Neural progenitor cell (in vitro differentiated cells): ENCODE measurements around the gene RNF213. TPM values are rescaled to one million over a fixed set of nuclear protein-coding genes. Genes with fewer than 3 reads are reported as not detected.

Source experiments
- DNase-seq: peaks from one replicate; pipeline ENCODE4 v3.0.0-alpha.2; 2016; ENCODE audit warnings: low spot score
- H2AFZ ChIP-seq: fragments of 200-600 bp; sonication (generic); replicated peaks from 2 replicates; pipeline ENCODE4 v1.6.1; 2016; ENCODE audit warnings: antibody characterized with exemption
- H3F3A ChIP-seq: fragments of 200-600 bp; sonication (generic); 2 replicates; pipeline ENCODE4 v1.6.1; 2016; ENCODE audit warnings: antibody characterized with exemption, low read depth
- H3K27ac ChIP-seq: fragments of 200-600 bp; sonication (generic); 2 replicates; pipeline ENCODE4 v1.5.1; 2016; ENCODE audit warnings: mild to moderate bottlenecking
- H3K27me3 ChIP-seq: fragments of 200-600 bp; sonication (generic); 2 replicates; pipeline ENCODE4 v1.6.1; 2016; ENCODE audit warnings: mild to moderate bottlenecking, moderate library complexity
- H3K36me3 ChIP-seq: fragments of 200-600 bp; sonication (generic); 2 replicates; pipeline ENCODE4 v1.5.1; 2016
- H3K4me1 ChIP-seq: fragments of 200-600 bp; sonication (generic); 2 replicates; pipeline ENCODE4 v1.6.1; 2016; ENCODE audit warnings: mixed run types
- H3K4me2 ChIP-seq: fragments of 200-600 bp; sonication (generic); 2 replicates; pipeline ENCODE4 v1.6.1; 2016
- H3K4me3 ChIP-seq: fragments of 200-600 bp; sonication (generic); 2 replicates; pipeline ENCODE4 v1.5.1; 2016
- H3K79me2 ChIP-seq: fragments of 200-600 bp; sonication (generic); 2 replicates; pipeline ENCODE4 v1.6.1; 2016; ENCODE audit warnings: low read depth
- H3K9ac ChIP-seq: fragments of 200-600 bp; sonication (generic); 2 replicates; pipeline ENCODE4 v1.6.1; 2016
- H3K9me3 ChIP-seq: fragments of 200-600 bp; sonication (generic); 2 replicates; pipeline ENCODE4 v1.5.1; 2016; ENCODE audit warnings: low read depth
- H4K20me1 ChIP-seq: fragments of 200-600 bp; sonication (generic); 2 replicates; pipeline ENCODE4 v1.6.1; 2016; ENCODE audit warnings: low read depth
- H3K27ac Mint-ChIP-seq: 3 replicates; pipeline ENCODE4 v1.8.0; 2021; ENCODE audit warnings: mixed read lengths
- H3K27me3 Mint-ChIP-seq: 2 replicates; pipeline ENCODE4 v1.8.0; 2022; ENCODE audit warnings: low read depth, mild to moderate bottlenecking, inconsistent platforms, moderate library complexity, mixed read lengths; ENCODE audit not compliant: insufficient read depth
- H3K36me3 Mint-ChIP-seq: 3 replicates; pipeline ENCODE4 v1.8.0; 2021; ENCODE audit warnings: mixed read lengths
- H3K4me1 Mint-ChIP-seq: 3 replicates; pipeline ENCODE4 v1.8.0; 2021; ENCODE audit warnings: mixed read lengths
- H3K4me3 Mint-ChIP-seq: 3 replicates; pipeline ENCODE4 v1.8.0; 2021; ENCODE audit warnings: mild to moderate bottlenecking, moderate library complexity, mixed read lengths
- H3K9me3 Mint-ChIP-seq: 3 replicates; pipeline ENCODE4 v1.8.0; 2020; ENCODE audit warnings: mixed read lengths
- EZH2 ChIP-seq: fragments of 200-600 bp; sonication (generic); IDR thresholded peaks from 2 replicates; pipeline ENCODE4 v1.6.1; 2017; ENCODE audit warnings: antibody characterized with exemption, mild to moderate bottlenecking, moderate library complexity
- EZH2phosphoT487 ChIP-seq: fragments of 200-600 bp; sonication (generic); IDR thresholded peaks from 2 replicates; pipeline ENCODE4 v1.6.1; 2017; ENCODE audit warnings: antibody characterized with exemption
- total RNA-seq: library from RNA; depleted of rRNA; stranded (reverse); fragments of >200 nt; gene quantifications from 2 replicates; pipeline ENCODE4 v1.2.3, GENCODE V29; 2015; ENCODE audit warnings: low replicate concordance
- TF ChIP-seq, protein P1 (sequence below): fragments of 200-600 bp; sonication (generic); IDR thresholded peaks from 2 replicates; pipeline ENCODE4 v1.5.1; 2017; ENCODE audit warnings: antibody characterized with exemption, mild to moderate bottlenecking

Gene RNF213
- total RNA-seq, 1 donor from 2014 or later: 19.8 TPM

- Mint-ChIP-seq H3K27me3 (no peaks in the 10 kb centered on the region), H3K9me3 (peaks cover 2% of the 10 kb centered on the region), H3K4me1 (peaks cover 17% of the 10 kb centered on the region), H3K4me3 (no peak overlapping the region), H3K36me3 (peaks cover 5% of the 10 kb centered on the region), H3K27ac (no peak overlapping the region)
- Histone ChIP-seq H3K36me3 (no peaks in the 10 kb centered on the region), H3K4me3 (no peak overlapping the region), H3K27me3 (no peaks in the 10 kb centered on the region), H3K27ac (no peak overlapping the region), H3K79me2 (no peaks in the 10 kb centered on the region), H3K4me1 (peaks cover 16% of the 10 kb centered on the region), H3K9me3 (no peaks in the 10 kb centered on the region), H3K9ac (no peak overlapping the region), H3K4me2 (no peak overlapping the region), H2AFZ (no peak overlapping the region), H4K20me1 (peaks cover 27% of the 10 kb centered on the region), H3F3A (peaks cover 33% of the 10 kb centered on the region)
- TF ChIP-seq, protein P1, sequence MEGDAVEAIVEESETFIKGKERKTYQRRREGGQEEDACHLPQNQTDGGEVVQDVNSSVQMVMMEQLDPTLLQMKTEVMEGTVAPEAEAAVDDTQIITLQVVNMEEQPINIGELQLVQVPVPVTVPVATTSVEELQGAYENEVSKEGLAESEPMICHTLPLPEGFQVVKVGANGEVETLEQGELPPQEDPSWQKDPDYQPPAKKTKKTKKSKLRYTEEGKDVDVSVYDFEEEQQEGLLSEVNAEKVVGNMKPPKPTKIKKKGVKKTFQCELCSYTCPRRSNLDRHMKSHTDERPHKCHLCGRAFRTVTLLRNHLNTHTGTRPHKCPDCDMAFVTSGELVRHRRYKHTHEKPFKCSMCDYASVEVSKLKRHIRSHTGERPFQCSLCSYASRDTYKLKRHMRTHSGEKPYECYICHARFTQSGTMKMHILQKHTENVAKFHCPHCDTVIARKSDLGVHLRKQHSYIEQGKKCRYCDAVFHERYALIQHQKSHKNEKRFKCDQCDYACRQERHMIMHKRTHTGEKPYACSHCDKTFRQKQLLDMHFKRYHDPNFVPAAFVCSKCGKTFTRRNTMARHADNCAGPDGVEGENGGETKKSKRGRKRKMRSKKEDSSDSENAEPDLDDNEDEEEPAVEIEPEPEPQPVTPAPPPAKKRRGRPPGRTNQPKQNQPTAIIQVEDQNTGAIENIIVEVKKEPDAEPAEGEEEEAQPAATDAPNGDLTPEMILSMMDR: no peak
- TF ChIP-seq EZH2phosphoT487 (no peak), EZH2 (no peak)
- DNase-seq: no peak
These were observed 4.8 kb downstream of the RNF213 start for GRCh38 chr17:80265205-80266068.

DNA sequence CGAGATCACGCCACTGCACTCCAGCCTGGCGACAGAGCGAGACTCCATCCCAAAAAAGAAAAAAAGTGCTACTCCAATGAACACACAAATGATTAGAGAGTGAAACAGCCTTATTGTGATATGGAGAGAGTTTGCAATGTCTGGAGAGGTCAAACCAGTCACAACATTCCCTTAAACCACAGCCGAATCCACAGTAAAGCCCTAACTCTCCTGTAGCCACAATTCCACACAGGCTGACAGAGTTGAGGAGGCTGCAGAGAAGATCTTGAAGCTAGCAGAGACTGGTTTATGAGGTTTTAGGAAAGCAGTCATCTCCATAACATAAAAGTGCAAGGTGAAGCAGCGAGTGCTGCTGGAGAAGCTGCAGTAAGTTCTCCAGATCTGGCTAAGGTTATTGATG, 6.7 kb downstream of the RNF213 start:
- H3K4me1 ChIP-seq: peaks cover 14% of the 10 kb centered on the region
- H4K20me1 ChIP-seq: peaks cover 20% of the 10 kb centered on the region
- H3K79me2 ChIP-seq: no peaks in the 10 kb centered on the region
- no peak overlapping the region for H3K4me3 ChIP-seq
- TF ChIP-seq, protein P1: no peak
- no peak for TF ChIP-seq EZH2
- no peak for TF ChIP-seq EZH2phosphoT487
- DNase-seq: no peak
- H3K36me3 ChIP-seq: no peaks in the 10 kb centered on the region
- Mint-ChIP-seq H3K27me3 (peaks cover 2% of the 10 kb centered on the region), H3K27ac (no peak overlapping the region), H3K4me3 (no peak overlapping the region), H3K4me1 (peaks cover 9% of the 10 kb centered on the region), H3K9me3 (no peaks in the 10 kb centered on the region), H3K36me3 (peaks cover 8% of the 10 kb centered on the region)
- no peak overlapping the region for H2AFZ ChIP-seq
- no peaks in the 10 kb centered on the region for H3K9me3 ChIP-seq
- peaks cover 24% of the 10 kb centered on the region for H3F3A ChIP-seq
- H3K9ac ChIP-seq: no peak overlapping the region
- H3K4me2 ChIP-seq: no peak overlapping the region
- no peaks in the 10 kb centered on the region for H3K27me3 ChIP-seq
- no peak overlapping the region for H3K27ac ChIP-seq

- no peak for DNase-seq
- H3K27me3 ChIP-seq: no peaks in the 10 kb centered on the region
- no peak overlapping the region for H3K4me3 Mint-ChIP-seq
- no peaks in the 10 kb centered on the region for H3K79me2 ChIP-seq
- TF ChIP-seq, protein P1: no peak
- TF ChIP-seq EZH2 (no peak), EZH2phosphoT487 (no peak)
- H3F3A ChIP-seq: peaks cover 23% of the 10 kb centered on the region
- no peak overlapping the region for H3K27ac Mint-ChIP-seq
- peaks cover 14% of the 10 kb centered on the region for H4K20me1 ChIP-seq
- H2AFZ ChIP-seq: no peak overlapping the region
- no peak overlapping the region for H3K27ac ChIP-seq
- no peaks in the 10 kb centered on the region for H3K36me3 ChIP-seq
- no peak overlapping the region for H3K4me2 ChIP-seq
- H3K4me1 Mint-ChIP-seq: peaks cover 7% of the 10 kb centered on the region
- H3K4me1 ChIP-seq: peaks cover 11% of the 10 kb centered on the region
- H3K9ac ChIP-seq: no peak overlapping the region
- H3K9me3 ChIP-seq: no peaks in the 10 kb centered on the region
- no peak overlapping the region for H3K4me3 ChIP-seq
- no peaks in the 10 kb centered on the region for H3K9me3 Mint-ChIP-seq
- peaks cover 8% of the 10 kb centered on the region for H3K36me3 Mint-ChIP-seq
- H3K27me3 Mint-ChIP-seq: peaks cover 2% of the 10 kb centered on the region
These were observed 7.8 kb downstream of the RNF213 start for GRCh38 chr17:80268427-80268826.
